GM06990 (cell line): Measurements from ENCODE around the gene SLC25A22.

Experiments
- DNase-seq: peaks from one replicate; pipeline ENCODE4 v3.0.0-alpha.2; 2011; ENCODE audit not compliant: insufficient read length; ENCODE audit errors: extremely low read depth
- H3K27me3 ChIP-seq: replicated peaks from 2 replicates; pipeline ENCODE4 v1.6.0; 2011; ENCODE audit warnings: low read length; ENCODE audit not compliant: control insufficient read depth, insufficient read depth
- H3K36me3 ChIP-seq: 2 replicates; pipeline ENCODE4 v1.5.1; 2011; ENCODE audit warnings: low read length; ENCODE audit not compliant: control insufficient read depth, insufficient read depth
- H3K4me3 ChIP-seq: replicated peaks from 2 replicates; pipeline ENCODE4 v1.5.1; 2011; ENCODE audit warnings: low read depth, mild to moderate bottlenecking, control low read depth, low read length
- TF ChIP-seq, protein P1 (sequence below): IDR thresholded peaks from 2 replicates; pipeline ENCODE4 v1.5.1; 2011; ENCODE audit warnings: low read length, control low read depth, mild to moderate bottlenecking, inconsistent platforms; ENCODE audit not compliant: insufficient read depth, poor library complexity, severe bottlenecking

The SLC25A22 gene

DNA sequence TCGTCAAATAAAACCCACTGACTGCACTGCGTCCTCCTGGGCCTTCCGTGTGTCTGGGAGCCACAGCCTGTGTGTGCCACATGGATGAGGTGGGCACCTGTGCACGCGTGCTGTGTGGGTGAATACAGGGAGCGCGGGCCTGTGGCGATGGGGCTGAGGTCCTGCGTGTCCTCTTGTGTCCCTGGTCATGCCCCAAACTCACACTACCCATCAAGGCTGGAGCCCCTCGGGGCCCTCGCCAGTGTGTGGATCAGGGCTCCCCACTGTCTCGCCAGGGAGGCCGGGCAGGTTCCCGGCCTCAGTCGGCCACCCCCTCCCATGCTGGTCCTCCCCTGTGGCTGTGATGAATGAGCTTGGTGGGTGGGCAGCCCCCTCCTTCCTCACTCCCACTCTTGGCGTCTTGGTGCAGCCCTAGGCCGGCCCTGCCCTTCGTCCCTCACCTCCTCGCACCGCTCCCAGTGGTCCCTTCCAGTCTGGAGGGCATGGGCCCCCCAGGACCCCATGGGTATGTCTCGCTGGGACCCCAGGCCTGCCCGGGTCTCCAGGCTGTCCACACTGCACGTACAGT, 34.0 kb upstream of the SLC25A22 start:
- no peak for DNase-seq
- H3K36me3 ChIP-seq = peaks cover 2% of the 10 kb centered on the region; the same call in 1 of the 2 replicates
- peak overlapping the region; percentile 50 for H3K4me3 ChIP-seq
- TF ChIP-seq, protein P1, sequence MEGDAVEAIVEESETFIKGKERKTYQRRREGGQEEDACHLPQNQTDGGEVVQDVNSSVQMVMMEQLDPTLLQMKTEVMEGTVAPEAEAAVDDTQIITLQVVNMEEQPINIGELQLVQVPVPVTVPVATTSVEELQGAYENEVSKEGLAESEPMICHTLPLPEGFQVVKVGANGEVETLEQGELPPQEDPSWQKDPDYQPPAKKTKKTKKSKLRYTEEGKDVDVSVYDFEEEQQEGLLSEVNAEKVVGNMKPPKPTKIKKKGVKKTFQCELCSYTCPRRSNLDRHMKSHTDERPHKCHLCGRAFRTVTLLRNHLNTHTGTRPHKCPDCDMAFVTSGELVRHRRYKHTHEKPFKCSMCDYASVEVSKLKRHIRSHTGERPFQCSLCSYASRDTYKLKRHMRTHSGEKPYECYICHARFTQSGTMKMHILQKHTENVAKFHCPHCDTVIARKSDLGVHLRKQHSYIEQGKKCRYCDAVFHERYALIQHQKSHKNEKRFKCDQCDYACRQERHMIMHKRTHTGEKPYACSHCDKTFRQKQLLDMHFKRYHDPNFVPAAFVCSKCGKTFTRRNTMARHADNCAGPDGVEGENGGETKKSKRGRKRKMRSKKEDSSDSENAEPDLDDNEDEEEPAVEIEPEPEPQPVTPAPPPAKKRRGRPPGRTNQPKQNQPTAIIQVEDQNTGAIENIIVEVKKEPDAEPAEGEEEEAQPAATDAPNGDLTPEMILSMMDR = no peak
- peaks cover 1% of the 10 kb centered on the region for H3K27me3 ChIP-seq

DNA sequence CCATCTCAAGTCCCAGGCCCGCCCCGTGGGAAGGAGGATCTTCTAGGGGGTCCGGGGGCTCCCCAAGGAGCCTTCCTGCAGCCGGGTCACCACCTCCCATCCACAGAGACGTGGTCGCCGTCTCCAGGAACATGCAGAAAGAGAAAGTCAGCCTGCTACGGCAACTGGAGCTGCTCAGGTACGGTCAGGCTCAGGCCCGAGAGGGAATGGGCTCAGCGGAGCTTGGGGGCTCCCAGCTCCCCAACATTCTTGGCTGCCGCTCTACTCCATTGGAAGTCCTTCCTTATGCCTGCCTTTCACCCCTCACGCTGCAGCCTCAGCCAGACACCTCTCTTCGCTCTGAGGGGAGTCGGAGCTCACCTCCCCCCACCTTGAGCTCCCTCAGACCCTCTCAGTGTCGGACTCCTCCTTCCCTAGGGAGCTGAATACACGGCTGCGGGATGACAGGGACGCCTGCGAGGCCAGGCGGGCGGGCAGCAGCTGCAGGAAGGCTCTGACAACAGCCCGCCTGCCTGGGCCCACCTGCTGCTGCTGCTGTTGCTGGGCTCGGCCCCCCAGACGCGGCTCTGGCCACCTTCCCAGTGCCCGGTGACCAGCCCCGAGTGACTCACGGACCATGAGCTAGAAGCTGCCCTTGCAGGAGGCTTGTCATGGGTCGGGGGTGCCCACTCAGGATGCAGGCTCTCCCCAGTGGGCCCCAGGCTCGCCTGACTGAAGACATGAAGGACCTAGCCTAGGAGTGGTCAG, 33.2 kb upstream of the SLC25A22 start:
- H3K4me3 ChIP-seq = no peak overlapping the region
- H3K27me3 ChIP-seq = peaks cover 1% of the 10 kb centered on the region

DNA sequence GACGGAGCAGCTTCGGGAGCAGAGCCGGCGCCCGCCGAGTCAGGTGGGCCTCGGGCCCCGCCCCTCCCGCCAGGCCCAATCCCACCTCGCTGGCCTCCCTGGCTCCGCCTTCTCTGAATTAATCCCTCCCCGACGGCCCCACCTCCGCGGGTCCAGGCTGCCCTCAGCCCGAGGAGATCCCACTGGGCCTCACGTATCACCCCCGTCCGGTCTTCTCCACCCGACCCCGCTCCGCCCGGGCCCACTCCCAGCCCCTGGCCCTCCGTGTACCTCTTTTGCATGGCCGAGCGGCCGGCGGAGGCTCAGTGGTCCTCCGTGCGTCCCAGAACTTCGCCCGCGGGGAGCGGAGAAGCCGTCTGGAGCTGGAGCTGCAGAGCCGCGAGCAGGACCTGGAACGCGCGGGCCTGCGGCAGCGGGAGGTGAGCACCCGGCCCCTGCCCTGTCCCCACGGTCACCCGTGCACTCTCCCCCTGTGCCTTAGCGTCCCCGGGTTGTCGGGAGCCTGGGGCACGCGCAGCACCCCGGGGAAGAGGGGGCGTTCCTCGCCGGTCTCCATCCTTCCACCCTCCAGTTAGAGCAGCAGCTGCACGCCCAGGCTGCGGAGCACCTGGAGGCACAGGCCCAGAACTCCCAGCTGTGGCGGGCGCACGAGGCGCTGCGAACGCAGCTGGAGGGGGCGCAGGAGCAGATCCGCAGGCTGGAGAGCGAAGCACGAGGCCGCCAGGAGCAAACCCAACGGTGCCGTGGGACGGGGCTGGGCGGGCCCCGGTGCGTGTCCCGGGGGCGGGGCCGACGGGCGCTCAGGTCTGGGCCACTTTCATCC, 32.4 kb upstream of the SLC25A22 start:
- H3K4me3 ChIP-seq = peak overlapping the region; percentile 14
- H3K27me3 ChIP-seq = peaks cover 1% of the 10 kb centered on the region
- no peaks in the 10 kb centered on the region for H3K36me3 ChIP-seq
- TF ChIP-seq, protein P1 = no peak
- peak; percentile 80 for DNase-seq

More for the DNA sequence above, 33.2 kb upstream of the SLC25A22 start:
- H3K36me3 ChIP-seq = no peaks in the 10 kb centered on the region
- DNase-seq = no peak
- TF ChIP-seq, protein P1 = no peak

DNA sequence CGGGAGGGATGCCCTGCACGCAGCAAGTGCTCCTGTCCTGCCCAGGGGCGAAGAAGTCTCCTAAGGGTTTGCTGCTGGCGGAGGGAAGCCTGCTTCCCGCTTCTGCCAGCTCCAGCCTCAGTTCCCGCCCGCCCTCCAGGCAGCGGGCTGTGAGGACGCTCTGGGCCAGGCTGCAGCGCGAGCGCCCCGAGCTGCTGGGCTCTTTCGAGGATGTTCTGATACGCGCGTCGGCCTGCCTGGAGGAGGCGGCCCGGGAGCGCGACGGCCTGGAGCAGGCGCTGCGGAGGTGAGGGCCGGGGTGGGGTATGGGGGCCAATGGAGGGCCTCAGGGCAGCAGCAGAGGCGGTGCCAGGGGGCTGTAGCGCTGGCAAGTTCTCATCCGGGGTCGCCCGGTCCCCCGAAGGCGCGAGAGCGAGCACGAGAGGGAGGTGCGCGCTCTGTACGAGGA, 31.8 kb upstream of the SLC25A22 start:
- H3K36me3 ChIP-seq = no peaks in the 10 kb centered on the region
- peak overlapping the region; percentile 14 for H3K4me3 ChIP-seq
- TF ChIP-seq, protein P1 = no peak
- no peak for DNase-seq
- H3K27me3 ChIP-seq = peaks cover 1% of the 10 kb centered on the region

DNA sequence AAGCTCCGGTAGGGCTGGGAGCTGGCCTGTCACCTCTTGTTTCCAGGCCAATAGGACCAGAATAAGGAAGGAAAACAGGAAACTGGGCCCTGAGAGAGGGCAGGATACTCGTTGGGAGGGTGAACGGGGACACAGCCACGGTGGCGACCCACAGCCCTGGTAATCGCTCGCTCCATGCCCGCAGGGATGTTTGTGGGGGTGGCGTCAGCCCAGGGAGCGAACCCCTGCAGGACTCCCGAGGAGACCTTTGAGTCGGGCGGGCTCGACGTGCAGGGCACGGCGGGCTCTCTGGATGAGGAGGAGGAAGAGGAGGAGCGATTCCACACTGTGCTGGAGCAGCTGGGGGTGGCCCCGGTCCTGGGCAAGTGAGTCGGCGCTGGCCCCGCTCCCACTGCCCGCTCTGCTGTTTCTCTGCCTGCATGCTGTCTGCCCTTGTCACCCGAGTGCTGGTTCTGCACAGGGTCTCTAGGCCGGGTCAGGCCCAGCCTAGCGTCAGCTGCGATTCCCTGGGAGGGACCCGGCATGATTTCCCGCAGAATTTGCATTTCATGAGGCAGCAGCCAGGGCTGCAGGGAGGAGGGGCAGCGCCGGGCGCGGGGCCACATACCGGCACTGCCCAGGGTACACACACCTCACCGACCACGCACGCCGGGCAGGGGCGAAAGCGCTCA, 31.2 kb upstream of the SLC25A22 start:
- Histone ChIP-seq H3K4me3 (no peak overlapping the region), H3K36me3 (0 out of 2 replicates have a peak, but pooled peaks cover 2% of the 10 kb centered on the region), H3K27me3 (peaks cover 1% of the 10 kb centered on the region)
- no peak for DNase-seq
- TF ChIP-seq, protein P1 = no peak
